HUES64 (cell line): ENCODE results near the gene PDXDC1.
A peak's percentile ranks its signal among the peaks of the same experiment; 100 is the strongest.
"Not testable (repeated sequence)": the region's sequence is repeated elsewhere in the genome, so short reads cannot be mapped to it uniquely, and the experiment has no call there.

ENCODE experiments used
- H3K27ac ChIP-seq: 2 replicates; pipeline ENCODE4 v1.7.0; 2013; ENCODE audit warnings: low read depth, low read length, inconsistent platforms
- H3K27me3 ChIP-seq: 2 replicates; pipeline ENCODE4 v1.6.1; 2013; ENCODE audit warnings: mild to moderate bottlenecking, low read length; ENCODE audit not compliant: insufficient read depth
- H3K36me3 ChIP-seq: 2 replicates; pipeline ENCODE4 v1.6.1; 2013; ENCODE audit warnings: mild to moderate bottlenecking, low read length; ENCODE audit not compliant: insufficient read depth
- H3K4me1 ChIP-seq: 2 replicates; pipeline ENCODE4 v1.6.1; 2013; ENCODE audit warnings: mild to moderate bottlenecking, low read length, moderate library complexity; ENCODE audit not compliant: insufficient read depth
- H3K4me3 ChIP-seq: 2 replicates; pipeline ENCODE4 v1.5.1; 2013; ENCODE audit warnings: mild to moderate bottlenecking, low read length, moderate library complexity
- H3K9ac ChIP-seq: 2 replicates; pipeline ENCODE4 v1.6.1; 2013; ENCODE audit warnings: mild to moderate bottlenecking, low read depth, low read length
- H3K9me3 ChIP-seq: 2 replicates; pipeline ENCODE4 v1.6.1; 2013; ENCODE audit warnings: low read depth, low read length; ENCODE audit not compliant: insufficient read depth
- WGBS: fragments of 150-250, 120-280 bp; methylation state at CpG from one replicate; pipeline ENCODE4 v1.1.7; 2013; ENCODE audit warnings: missing lambda C conversion rate; 5-methylcytosine and 5-hydroxymethylcytosine counted together

Gene PDXDC1

GRCh38 chr16:15144781-15145417 lies 170.1 kb downstream of the PDXDC1 start:
- not testable (repeated sequence) for H3K4me1 ChIP-seq, H3K36me3 ChIP-seq, H3K4me3 ChIP-seq, H3K27me3 ChIP-seq, H3K9me3 ChIP-seq
- Histone ChIP-seq H3K9ac (peak overlapping the region; percentile 52), H3K27ac (peak overlapping the region; percentile 77)
- 82% methylated on average over 19 of the region's 20 CpGs for WGBS

DNA sequence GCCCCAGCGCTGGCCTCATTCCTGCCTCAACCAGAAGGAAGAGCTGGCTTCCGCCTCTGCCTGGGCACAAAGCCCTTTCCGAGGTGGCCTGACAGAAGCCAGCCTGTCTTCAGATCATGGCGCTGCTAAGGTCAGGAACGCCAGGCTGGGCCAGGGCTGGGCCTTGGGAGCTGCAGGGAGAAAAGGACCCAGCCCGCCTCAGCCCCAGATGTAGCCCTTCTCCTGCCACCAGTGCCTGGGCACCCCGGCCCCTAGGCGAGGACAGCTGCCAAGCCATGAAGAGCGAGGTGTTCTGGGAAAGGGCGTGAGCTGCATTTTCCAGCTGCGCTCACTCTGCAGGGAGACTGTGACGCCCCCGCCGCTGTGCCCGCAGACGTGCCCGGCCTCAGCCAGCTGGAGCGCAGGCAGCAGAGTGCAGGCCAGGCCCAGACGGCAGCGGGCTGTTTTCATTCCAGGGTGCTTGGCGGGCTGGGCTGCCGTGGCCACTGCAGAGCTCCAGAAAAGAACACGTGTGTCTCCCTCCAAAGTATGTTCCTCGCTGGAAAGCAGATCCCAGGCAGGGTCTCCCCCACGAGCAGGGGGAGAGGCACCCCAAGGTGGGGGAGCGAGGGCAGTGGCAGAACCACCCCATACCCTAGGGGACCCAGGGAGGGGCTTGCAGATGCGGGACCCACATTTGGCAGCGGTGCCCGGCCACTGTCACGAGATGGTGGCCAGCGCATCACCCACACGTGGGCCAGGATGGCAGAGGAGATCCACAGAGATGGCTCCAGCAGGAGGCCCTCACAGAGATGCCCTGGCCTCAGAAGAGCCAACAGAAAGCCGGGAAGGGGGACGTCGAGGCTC lies 170.8 kb downstream of the PDXDC1 start:
- not testable (repeated sequence) for H3K27ac ChIP-seq, H3K4me1 ChIP-seq, H3K9ac ChIP-seq, H3K27me3 ChIP-seq, H3K4me3 ChIP-seq, H3K36me3 ChIP-seq, H3K9me3 ChIP-seq
- WGBS, result 93% methylated on average over 34 of the region's 35 CpGs

DNA sequence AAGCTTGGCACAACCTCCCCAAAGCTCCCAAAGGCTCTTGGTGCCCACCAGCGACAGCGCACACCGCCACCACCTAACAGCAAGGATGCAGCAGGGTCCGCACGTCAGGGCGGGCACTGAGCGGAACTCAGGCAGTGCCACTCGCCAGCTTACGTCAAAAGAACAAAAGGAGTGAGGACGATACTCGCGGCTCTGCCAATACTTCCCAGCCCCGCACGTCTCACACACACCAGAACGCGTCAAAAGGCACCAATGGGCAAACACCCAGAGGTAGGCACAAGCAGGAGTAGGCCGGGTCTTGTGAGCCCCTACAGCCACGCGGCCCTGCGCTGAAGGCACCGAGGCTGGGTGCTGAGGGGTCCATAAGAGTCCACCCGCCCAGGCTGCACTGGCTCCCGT lies 171.4 kb downstream of the PDXDC1 start:
- not testable (repeated sequence) for H3K9ac ChIP-seq, H3K4me3 ChIP-seq, H3K27me3 ChIP-seq, H3K4me1 ChIP-seq, H3K9me3 ChIP-seq, H3K36me3 ChIP-seq, H3K27ac ChIP-seq
- 93% methylated on average over 23 of the region's 23 CpGs for WGBS

DNA sequence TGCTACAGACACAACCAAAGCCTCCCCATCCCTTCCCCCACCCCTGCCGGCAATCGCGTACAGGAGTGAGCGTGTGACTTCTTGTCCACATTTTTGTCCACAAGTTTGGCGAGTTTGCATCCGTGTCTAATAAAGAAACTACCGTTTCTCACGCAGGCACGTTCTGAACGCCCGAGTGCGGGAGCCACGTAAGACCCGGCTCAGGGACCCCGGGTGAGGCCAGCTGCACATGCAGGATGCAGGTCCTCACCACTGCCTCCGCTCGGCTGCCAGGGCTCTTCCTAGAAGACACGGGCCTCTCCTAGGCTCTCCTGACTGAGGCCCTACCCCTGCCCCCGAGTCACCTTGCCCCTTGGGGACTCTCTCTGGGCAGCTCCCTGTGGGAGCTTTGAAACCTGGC lies 174.0 kb downstream of the PDXDC1 start:
- not testable (repeated sequence) for H3K9me3 ChIP-seq, H3K4me1 ChIP-seq, H3K36me3 ChIP-seq, H3K9ac ChIP-seq, H3K27me3 ChIP-seq, H3K27ac ChIP-seq, H3K4me3 ChIP-seq
- 87% methylated on average over 19 of the region's 19 CpGs for WGBS

DNA sequence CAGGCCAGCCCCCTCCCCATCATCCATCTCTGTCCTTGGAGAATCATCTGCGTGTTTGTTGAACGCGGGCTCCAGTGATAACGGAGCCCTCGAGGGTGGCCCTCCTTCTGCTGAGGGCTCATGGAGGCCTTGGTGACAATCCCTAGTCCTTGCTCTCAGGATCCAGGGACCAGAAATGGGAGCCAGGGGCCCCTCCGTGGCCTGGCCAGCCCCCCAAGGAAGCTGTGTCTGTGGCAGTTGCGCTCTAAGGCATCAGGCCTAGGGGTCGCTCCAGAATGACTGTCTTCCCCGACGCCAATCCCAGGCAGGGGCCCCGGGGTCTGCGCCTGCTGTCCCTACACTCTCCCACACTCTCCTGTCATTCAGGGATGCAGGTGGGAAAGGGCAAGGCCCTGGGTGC lies 174.4 kb downstream of the PDXDC1 start:
- 91% methylated on average over 12 of the region's 12 CpGs for WGBS
- not testable (repeated sequence) for H3K36me3 ChIP-seq, H3K27ac ChIP-seq, H3K9me3 ChIP-seq, H3K4me3 ChIP-seq, H3K27me3 ChIP-seq, H3K9ac ChIP-seq, H3K4me1 ChIP-seq

DNA sequence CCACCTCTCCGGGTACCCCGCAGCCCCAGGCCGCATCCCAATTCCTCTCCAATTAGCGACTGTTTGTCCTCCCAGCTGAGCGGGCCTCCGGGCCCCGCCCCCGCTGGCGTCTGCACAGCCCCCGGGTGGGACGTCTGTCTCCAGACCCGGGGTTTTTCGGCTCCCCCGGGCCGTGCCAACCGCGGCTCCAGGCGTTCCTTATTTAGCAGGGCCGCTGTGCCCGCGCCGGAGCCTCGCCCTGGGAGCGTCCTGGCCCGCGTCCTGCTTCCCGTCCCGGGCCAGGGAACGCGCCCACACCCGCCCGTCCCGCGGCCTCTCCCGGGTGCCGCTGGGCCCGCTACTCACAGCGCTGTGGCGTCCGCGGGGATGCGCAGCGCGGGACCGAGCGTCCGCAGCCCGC lies 179.2 kb downstream of the PDXDC1 start:
- H3K9me3 ChIP-seq, H3K36me3 ChIP-seq, H3K4me1 ChIP-seq, H3K9ac ChIP-seq, H3K27me3 ChIP-seq, H3K27ac ChIP-seq: not testable (repeated sequence)
- WGBS, result 0% methylated on average over 17 of the region's 48 CpGs
- peak overlapping the region; percentile 52 for H3K4me3 ChIP-seq

DNA sequence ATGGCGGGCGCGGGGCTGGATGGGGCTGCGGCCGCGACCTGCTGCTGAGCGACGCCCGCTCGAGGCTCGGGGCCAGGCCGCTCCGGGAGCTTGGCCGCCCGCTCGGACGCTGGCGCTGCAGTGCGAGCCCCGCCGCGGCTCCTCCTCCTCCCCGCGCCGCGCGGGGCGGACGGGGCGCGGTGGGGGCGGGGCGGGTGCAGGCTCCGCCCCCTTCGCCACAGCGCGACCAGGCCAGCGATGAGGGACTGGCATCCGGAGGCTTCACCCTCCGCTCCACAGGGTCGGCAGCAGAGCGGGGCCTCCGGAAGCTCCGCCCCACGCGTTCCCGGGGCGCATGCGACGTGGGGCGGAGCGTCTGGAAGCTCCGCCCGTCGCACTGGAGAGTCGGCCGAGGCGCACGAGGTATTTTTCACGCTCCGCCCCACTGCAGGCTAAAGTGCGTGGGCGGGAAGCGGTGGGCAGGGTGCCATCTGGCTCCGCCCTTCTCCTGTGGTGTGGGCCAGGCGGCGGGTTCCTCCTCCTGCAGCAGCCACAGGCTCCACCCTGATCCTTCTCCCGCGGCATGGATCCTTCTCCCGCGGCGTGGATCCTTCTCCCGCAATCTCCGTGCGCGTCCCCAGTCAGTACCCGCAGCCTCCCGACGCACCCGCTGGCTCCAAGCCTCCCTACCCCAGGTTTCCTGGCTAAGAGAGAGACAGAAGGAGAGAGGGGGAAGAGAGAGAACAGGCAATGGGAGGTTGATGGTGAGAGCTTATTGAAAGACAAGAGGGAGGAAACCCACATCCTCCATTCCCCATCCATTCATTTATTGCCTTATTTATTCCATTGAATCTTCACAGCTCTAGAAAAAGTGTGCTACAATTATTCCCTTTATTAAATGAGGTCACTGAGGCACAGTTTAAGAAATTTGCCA lies 180.1 kb downstream of the PDXDC1 start:
- Histone ChIP-seq H3K27ac (peak overlapping the region; percentile 65; the same call in 1 of the 2 replicates), H3K9ac (peak overlapping the region; percentile 69), H3K4me3 (peak overlapping the region; percentile 62)
- not testable (repeated sequence) for H3K36me3 ChIP-seq, H3K9me3 ChIP-seq, H3K27me3 ChIP-seq, H3K4me1 ChIP-seq
- WGBS, result under 1% methylated on average over 64 of the region's 80 CpGs

- H3K9me3 ChIP-seq, H3K4me1 ChIP-seq, H3K27ac ChIP-seq, H3K4me3 ChIP-seq, H3K36me3 ChIP-seq, H3K27me3 ChIP-seq, H3K9ac ChIP-seq: not testable (repeated sequence)
- WGBS, result 93% methylated on average over 5 of the region's 8 CpGs
Measured at GRCh38 chr16:15157644-15158043, 182.8 kb downstream of the PDXDC1 start.

- not testable (repeated sequence) for H3K4me3 ChIP-seq, H3K9ac ChIP-seq, H3K27ac ChIP-seq, H3K36me3 ChIP-seq, H3K27me3 ChIP-seq, H3K9me3 ChIP-seq, H3K4me1 ChIP-seq
- WGBS, result 92% methylated on average over 4 of the region's 5 CpGs
Measured at GRCh38 chr16:15159671-15160070, 184.8 kb downstream of the PDXDC1 start.

DNA sequence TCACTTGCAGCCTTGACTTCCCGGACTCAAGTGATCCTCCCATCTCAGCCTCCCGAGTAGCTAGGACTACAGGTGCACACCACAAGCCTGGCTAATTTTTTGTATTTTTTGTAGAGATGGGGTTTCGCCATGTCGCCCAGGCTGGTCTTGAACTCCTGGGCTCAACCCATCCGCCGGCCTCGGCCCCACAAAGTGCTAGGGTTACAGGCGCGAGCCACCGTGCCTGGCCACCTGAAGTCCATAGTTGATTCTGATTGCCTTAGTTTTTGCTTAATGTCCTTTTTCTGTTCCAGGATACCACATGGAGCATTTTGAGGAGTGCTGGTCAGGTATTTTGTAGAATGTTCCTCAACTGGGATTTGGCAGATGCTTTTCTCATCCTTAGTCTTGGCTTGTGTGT lies 185.7 kb downstream of the PDXDC1 start:
- whole genome bisulfite sequencing, result 98% methylated on average over 6 of the region's 10 CpGs
- H3K9ac ChIP-seq, H3K4me1 ChIP-seq, H3K36me3 ChIP-seq, H3K27ac ChIP-seq, H3K4me3 ChIP-seq, H3K27me3 ChIP-seq, H3K9me3 ChIP-seq: not testable (repeated sequence)

DNA sequence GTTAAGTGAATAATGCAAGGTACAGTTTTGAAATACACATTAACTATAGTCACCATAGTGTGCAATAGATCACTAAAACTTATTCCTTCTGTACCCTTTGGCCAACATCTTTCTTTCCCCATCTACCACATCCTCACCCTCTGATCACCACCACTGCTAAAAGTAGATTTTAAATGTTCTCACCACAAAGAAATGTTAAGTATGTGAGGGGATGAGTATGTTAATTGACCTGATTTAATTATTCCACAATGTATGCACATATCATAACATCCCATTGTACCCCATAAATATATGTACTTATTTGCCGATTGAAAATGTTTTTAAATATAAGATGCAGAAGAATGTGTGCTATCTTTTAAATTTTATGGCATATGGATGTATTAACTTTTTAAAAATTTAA lies 188.2 kb downstream of the PDXDC1 start:
- H3K36me3 ChIP-seq, H3K9me3 ChIP-seq, H3K9ac ChIP-seq, H3K4me3 ChIP-seq, H3K4me1 ChIP-seq, H3K27me3 ChIP-seq: not testable (repeated sequence)
- WGBS, result no CpG with 5 or more reads among the region's 1 CpG
- H3K27ac ChIP-seq, result peak overlapping the region; percentile 72; the same call in 1 of the 2 replicates
